ENCODE measurements around the gene ATRNL1.

ATRNL1 gene

GRCh38 chr10:115944538-115944937 is 851.4 kb downstream of the ATRNL1 start:
- H3K14ac ChIP-seq (ENCODE audit: low read length): no peak overlapping the region
- H4K8ac ChIP-seq (ENCODE audit: low read depth, low read length): no peak overlapping the region
- no peak overlapping the region for H2BK120ac ChIP-seq (ENCODE audit: insufficient read depth, low read length, poor library complexity)
- H4K91ac ChIP-seq (ENCODE audit: low read depth, low read length): no peak overlapping the region
- no CpG with 5 or more reads among the region's 6 CpGs for WGBS (ENCODE audit: extremely low coverage, insufficient coverage, insufficient read length)
- no peak overlapping the region for H2BK5ac ChIP-seq (ENCODE audit: low read depth, low read length, poor library complexity)
- no peak overlapping the region for H3K4me3 ChIP-seq (ENCODE audit: low read depth, low read length)
- H3K18ac ChIP-seq (ENCODE audit: low read length): no peak overlapping the region
- no peak overlapping the region for H3K27ac ChIP-seq (ENCODE audit: low read depth, low read length)
- DNase-seq: peak in 1 of 2 donors; percentile 53
- no peak overlapping the region for H3K4me2 ChIP-seq (ENCODE audit: low read length)
- H3K9me3 ChIP-seq (ENCODE audit: insufficient read depth, low read depth, low read length): no peaks in the 10 kb centered on the region
- peaks cover 3 to 7% of the 10 kb centered on the region in 2 experiments for H3K4me1 ChIP-seq (ENCODE audit: control insufficient read depth in 1 of 2, insufficient read depth in 2 of 2, low read length in 2 of 2)
- no peak overlapping the region for H2BK12ac ChIP-seq (ENCODE audit: low read length)
- H4K12ac ChIP-seq (ENCODE audit: low read depth, low read length): no peak overlapping the region
- H3K9ac ChIP-seq (ENCODE audit: low read length): no peak overlapping the region
- no peaks in the 10 kb centered on the region for H3K79me2 ChIP-seq (ENCODE audit: control insufficient read depth, insufficient read depth, low read length, poor library complexity)
- H3K79me1 ChIP-seq (ENCODE audit: low read length): no peaks in the 10 kb centered on the region
- H3K36me3 ChIP-seq (ENCODE audit: control insufficient read depth in 1 of 2, insufficient read depth in 2 of 2, low read length in 2 of 2): no peaks in the 10 kb centered on the region
- H3K4ac ChIP-seq (ENCODE audit: low read depth, low read length): no peak overlapping the region
- H3K23ac ChIP-seq (ENCODE audit: low read length): no peak overlapping the region
- no peak overlapping the region for H2AK5ac ChIP-seq (ENCODE audit: low read length)
- H2AFZ ChIP-seq (ENCODE audit: insufficient read depth, low read length, poor library complexity): no peak overlapping the region
- no peaks in the 10 kb centered on the region for H3K27me3 ChIP-seq (ENCODE audit: insufficient read depth, low read length)

GRCh38 chr10:115945701-115946445 is 852.7 kb downstream of the ATRNL1 start:
- Histone ChIP-seq H2BK5ac (ENCODE audit: low read depth, low read length, poor library complexity) (no peak overlapping the region), H2BK12ac (ENCODE audit: low read length) (no peak overlapping the region), H3K4me3 (ENCODE audit: low read depth, low read length) (no peak overlapping the region), H4K12ac (ENCODE audit: low read depth, low read length) (no peak overlapping the region), H3K27me3 (ENCODE audit: insufficient read depth, low read length) (no peaks in the 10 kb centered on the region), H3K4me2 (ENCODE audit: low read length) (no peak overlapping the region), H3K79me1 (ENCODE audit: low read length) (no peaks in the 10 kb centered on the region), H4K91ac (ENCODE audit: low read depth, low read length) (no peak overlapping the region), H3K79me2 (ENCODE audit: control insufficient read depth, insufficient read depth, low read length, poor library complexity) (no peaks in the 10 kb centered on the region), H4K8ac (ENCODE audit: low read depth, low read length) (no peak overlapping the region), H3K4me1 (ENCODE audit: control insufficient read depth in 1 of 2, insufficient read depth in 2 of 2, low read length in 2 of 2) (peaks cover 3 to 7% of the 10 kb centered on the region in 2 experiments), H2AK5ac (ENCODE audit: low read length) (no peak overlapping the region), H3K9me3 (ENCODE audit: insufficient read depth, low read depth, low read length) (no peaks in the 10 kb centered on the region), H3K36me3 (ENCODE audit: control insufficient read depth in 1 of 2, insufficient read depth in 2 of 2, low read length in 2 of 2) (no peaks in the 10 kb centered on the region), H3K4ac (ENCODE audit: low read depth, low read length) (no peak overlapping the region), H3K27ac (ENCODE audit: low read depth, low read length) (no peak overlapping the region), H3K14ac (ENCODE audit: low read length) (no peak overlapping the region), H3K18ac (ENCODE audit: low read length) (no peak overlapping the region), H2AFZ (ENCODE audit: insufficient read depth, low read length, poor library complexity) (no peak overlapping the region), H3K23ac (ENCODE audit: low read length) (no peak overlapping the region), H3K9ac (ENCODE audit: low read length) (no peak overlapping the region), H2BK120ac (ENCODE audit: insufficient read depth, low read length, poor library complexity) (no peak overlapping the region)
- WGBS (ENCODE audit: extremely low coverage, insufficient coverage, insufficient read length): no CpG with 5 or more reads among the region's 3 CpGs
- no peak for DNase-seq

DNA sequence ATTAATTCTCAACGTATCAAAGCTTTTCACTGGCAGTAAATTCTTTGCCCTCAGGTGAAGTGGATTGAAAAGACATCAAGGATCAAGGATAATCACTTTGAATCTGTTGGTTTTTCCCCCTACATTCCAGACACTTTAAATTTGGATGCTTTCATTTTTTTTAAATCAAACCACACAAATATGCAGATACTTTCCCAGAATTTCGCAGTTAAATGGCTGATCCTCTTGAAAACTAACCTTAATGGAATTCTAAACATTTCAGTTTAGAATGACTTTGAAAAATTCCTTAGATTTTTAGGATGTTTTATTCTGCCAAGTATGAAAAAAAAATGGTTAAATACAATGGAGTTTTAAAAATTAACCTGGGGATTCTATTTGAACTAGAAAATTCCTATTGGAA is 853.9 kb downstream of the ATRNL1 start:
- H2BK12ac ChIP-seq (ENCODE audit: low read length): no peak overlapping the region
- no peaks in the 10 kb centered on the region for H3K9me3 ChIP-seq (ENCODE audit: insufficient read depth, low read depth, low read length)
- H3K9ac ChIP-seq (ENCODE audit: low read length): no peak overlapping the region
- no peak overlapping the region for H2AFZ ChIP-seq (ENCODE audit: insufficient read depth, low read length, poor library complexity)
- no peak overlapping the region for H2BK5ac ChIP-seq (ENCODE audit: low read depth, low read length, poor library complexity)
- H3K14ac ChIP-seq (ENCODE audit: low read length): no peak overlapping the region
- no peak for DNase-seq
- H2BK120ac ChIP-seq (ENCODE audit: insufficient read depth, low read length, poor library complexity): no peak overlapping the region
- H3K27me3 ChIP-seq (ENCODE audit: insufficient read depth, low read length): no peaks in the 10 kb centered on the region
- H3K36me3 ChIP-seq (ENCODE audit: control insufficient read depth in 1 of 2, insufficient read depth in 2 of 2, low read length in 2 of 2): no peaks in the 10 kb centered on the region
- no CpG with 5 or more reads among the region's 2 CpGs for WGBS (ENCODE audit: extremely low coverage, insufficient coverage, insufficient read length)
- H2AK5ac ChIP-seq (ENCODE audit: low read length): no peak overlapping the region
- H3K79me1 ChIP-seq (ENCODE audit: low read length): no peaks in the 10 kb centered on the region
- H3K4me2 ChIP-seq (ENCODE audit: low read length): no peak overlapping the region
- peaks cover 3 to 7% of the 10 kb centered on the region in 2 experiments for H3K4me1 ChIP-seq (ENCODE audit: control insufficient read depth in 1 of 2, insufficient read depth in 2 of 2, low read length in 2 of 2)
- H3K4ac ChIP-seq (ENCODE audit: low read depth, low read length): no peak overlapping the region
- no peak overlapping the region for H3K23ac ChIP-seq (ENCODE audit: low read length)
- H3K18ac ChIP-seq (ENCODE audit: low read length): no peak overlapping the region
- H3K27ac ChIP-seq (ENCODE audit: low read depth, low read length): no peak overlapping the region
- no peak overlapping the region for H4K91ac ChIP-seq (ENCODE audit: low read depth, low read length)
- no peak overlapping the region for H3K4me3 ChIP-seq (ENCODE audit: low read depth, low read length)
- H4K8ac ChIP-seq (ENCODE audit: low read depth, low read length): no peak overlapping the region
- H4K12ac ChIP-seq (ENCODE audit: low read depth, low read length): no peak overlapping the region
- H3K79me2 ChIP-seq (ENCODE audit: control insufficient read depth, insufficient read depth, low read length, poor library complexity): no peaks in the 10 kb centered on the region

- no peak overlapping the region for H3K4ac ChIP-seq (ENCODE audit: low read depth, low read length)
- H3K4me1 ChIP-seq (ENCODE audit: control insufficient read depth in 1 of 2, insufficient read depth in 2 of 2, low read length in 2 of 2): peaks cover 3 to 7% of the 10 kb centered on the region in 2 experiments
- WGBS (ENCODE audit: extremely low coverage, insufficient coverage, insufficient read length): no CpG with 5 or more reads among the region's 1 CpG
- no peak overlapping the region for H3K4me3 ChIP-seq (ENCODE audit: low read depth, low read length)
- no peak overlapping the region for H2BK120ac ChIP-seq (ENCODE audit: insufficient read depth, low read length, poor library complexity)
- no peak overlapping the region for H3K9ac ChIP-seq (ENCODE audit: low read length)
- H4K8ac ChIP-seq (ENCODE audit: low read depth, low read length): no peak overlapping the region
- no peak overlapping the region for H3K23ac ChIP-seq (ENCODE audit: low read length)
- DNase-seq: no peak
- H2BK5ac ChIP-seq (ENCODE audit: low read depth, low read length, poor library complexity): no peak overlapping the region
- H3K79me1 ChIP-seq (ENCODE audit: low read length): no peaks in the 10 kb centered on the region
- H3K79me2 ChIP-seq (ENCODE audit: control insufficient read depth, insufficient read depth, low read length, poor library complexity): no peaks in the 10 kb centered on the region
- H4K12ac ChIP-seq (ENCODE audit: low read depth, low read length): no peak overlapping the region
- no peak overlapping the region for H3K4me2 ChIP-seq (ENCODE audit: low read length)
- no peak overlapping the region for H2BK12ac ChIP-seq (ENCODE audit: low read length)
- no peak overlapping the region for H3K14ac ChIP-seq (ENCODE audit: low read length)
- no peak overlapping the region for H2AFZ ChIP-seq (ENCODE audit: insufficient read depth, low read length, poor library complexity)
- no peaks in the 10 kb centered on the region for H3K36me3 ChIP-seq (ENCODE audit: control insufficient read depth in 1 of 2, insufficient read depth in 2 of 2, low read length in 2 of 2)
- H3K27me3 ChIP-seq (ENCODE audit: insufficient read depth, low read length): no peaks in the 10 kb centered on the region
- no peak overlapping the region for H3K18ac ChIP-seq (ENCODE audit: low read length)
- no peak overlapping the region for H3K27ac ChIP-seq (ENCODE audit: low read depth, low read length)
- no peak overlapping the region for H2AK5ac ChIP-seq (ENCODE audit: low read length)
- no peaks in the 10 kb centered on the region for H3K9me3 ChIP-seq (ENCODE audit: insufficient read depth, low read depth, low read length)
- H4K91ac ChIP-seq (ENCODE audit: low read depth, low read length): no peak overlapping the region
Observed at GRCh38 chr10:115948465-115948864, 855.3 kb downstream of the ATRNL1 start.

Data from trophoblast cell (in vitro differentiated cells and primary cell).